ENCODE results near the gene GYPE. TPM values are rescaled to one million over a fixed set of nuclear protein-coding genes. Genes with fewer than 3 reads are reported as not detected.
"Not testable (repeated sequence)": the region's sequence is repeated elsewhere in the genome, so short reads cannot be mapped to it uniquely, and the experiment has no call there.

GYPE gene
- total RNA-seq, 2 experiments from 2014 or later, result 0.25 to 0.50 TPM

DNA sequence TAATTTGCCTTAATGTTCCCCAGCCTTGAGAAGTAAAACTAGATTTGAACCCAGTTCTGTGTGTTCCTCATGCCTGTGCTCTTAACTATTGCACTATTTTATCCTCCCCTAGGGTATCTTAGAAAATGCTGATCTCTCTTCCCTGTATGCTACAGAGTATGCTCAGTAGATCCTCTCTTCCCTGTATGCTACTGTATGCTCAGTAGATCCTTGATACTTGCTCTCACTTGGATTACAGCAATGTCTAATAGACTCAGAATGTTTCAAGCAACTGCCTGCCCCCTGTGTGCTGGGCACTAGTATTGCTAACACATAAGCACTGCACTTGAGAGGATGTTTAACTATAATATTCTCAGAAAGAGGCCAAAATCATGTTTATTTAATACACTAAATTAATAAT, 928 bp downstream of the GYPE start:
- H3K27me3 Mint-ChIP-seq; DNase-seq; H3K4me3 Mint-ChIP-seq; H3K36me3 Mint-ChIP-seq (ENCODE audit: low read depth); H3K27ac Mint-ChIP-seq; POLR2A ChIA-PET; H3K9me3 Mint-ChIP-seq; CTCF ChIA-PET; H3K4me1 Mint-ChIP-seq: not testable (repeated sequence)

DNA sequence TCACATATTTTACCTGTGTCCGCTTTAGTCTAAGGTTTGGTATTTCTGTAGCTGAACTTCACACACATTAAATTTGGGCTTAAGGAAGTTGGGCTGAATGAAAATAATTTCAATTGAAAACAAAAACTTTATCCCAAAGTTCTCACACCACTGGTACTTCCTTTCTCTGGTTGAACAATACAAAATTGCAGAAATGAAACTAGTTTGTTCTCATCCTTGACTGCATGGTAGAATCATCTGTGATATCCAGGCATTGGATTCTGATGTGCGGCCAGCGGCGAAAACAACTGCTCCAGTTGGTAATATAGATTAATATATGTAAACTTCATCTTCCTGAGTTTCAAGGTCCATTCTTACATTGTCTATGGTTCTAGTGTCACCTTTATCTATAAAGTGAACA, 15.0 kb downstream of the GYPE start:
- H3K27me3 Mint-ChIP-seq, result not testable (repeated sequence)

DNA sequence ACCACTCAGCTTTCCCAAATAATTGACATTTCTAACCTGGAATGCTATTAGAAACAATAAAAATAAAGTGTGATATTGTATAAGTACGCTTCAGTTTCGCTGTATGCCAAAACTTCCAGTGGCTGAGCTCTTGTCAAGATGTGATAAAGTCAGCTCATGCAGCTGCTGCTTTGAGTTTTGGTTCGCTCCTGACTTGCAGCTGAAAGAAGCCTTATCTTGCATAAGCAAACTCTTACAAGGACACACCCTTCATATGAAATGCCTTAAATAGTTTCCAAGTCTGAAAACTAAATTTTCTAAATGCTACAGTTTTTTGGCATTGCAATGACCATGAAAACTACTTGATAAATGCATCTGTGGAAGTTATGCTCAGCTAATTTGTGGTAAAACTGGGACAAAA, 17.2 kb downstream of the GYPE start:
- DNase-seq; CTCF ChIA-PET; H3K36me3 Mint-ChIP-seq (ENCODE audit: low read depth); H3K27me3 Mint-ChIP-seq; H3K4me3 Mint-ChIP-seq; H3K4me1 Mint-ChIP-seq; POLR2A ChIA-PET; H3K27ac Mint-ChIP-seq; H3K9me3 Mint-ChIP-seq: not testable (repeated sequence)

More for the DNA sequence above, 15.0 kb downstream of the GYPE start:
- H3K4me3 Mint-ChIP-seq; POLR2A ChIA-PET; H3K9me3 Mint-ChIP-seq; DNase-seq; H3K36me3 Mint-ChIP-seq (ENCODE audit: low read depth); CTCF ChIA-PET; H3K27ac Mint-ChIP-seq; H3K4me1 Mint-ChIP-seq: not testable (repeated sequence)

DNA sequence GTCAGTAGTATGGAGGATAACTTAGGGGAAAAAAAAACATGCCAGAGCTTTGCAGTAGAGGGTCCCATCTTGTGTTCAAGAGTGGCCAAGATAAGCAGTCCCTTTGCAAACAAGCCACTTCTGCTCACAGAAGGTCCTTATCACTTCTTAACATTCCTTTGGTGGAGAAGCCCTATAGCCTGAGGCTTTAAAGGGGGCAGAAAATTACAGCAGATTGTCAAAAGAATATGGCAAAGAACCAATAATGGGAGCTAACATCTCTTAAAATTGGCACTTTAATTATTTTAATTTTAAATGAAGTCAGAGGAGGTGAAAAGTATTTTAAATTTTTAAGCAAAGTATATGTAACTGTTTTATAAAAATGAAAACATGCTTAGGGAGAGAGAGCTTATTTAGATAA, 20.4 kb downstream of the GYPE start:
- DNase-seq; H3K4me1 Mint-ChIP-seq; H3K27me3 Mint-ChIP-seq; POLR2A ChIA-PET; H3K4me3 Mint-ChIP-seq; CTCF ChIA-PET; H3K27ac Mint-ChIP-seq; H3K9me3 Mint-ChIP-seq; H3K36me3 Mint-ChIP-seq (ENCODE audit: low read depth): not testable (repeated sequence)

GRCh38 chr4:143883529-143883928, 21.8 kb downstream of the GYPE start:
- no peak for DNase-seq
- Mint-ChIP-seq H3K9me3 (no peaks in the 10 kb centered on the region), H3K4me3 (no peak overlapping the region), H3K27ac (no peak overlapping the region), H3K36me3 (ENCODE audit: low read depth) (no peaks in the 10 kb centered on the region), H3K27me3 (no peaks in the 10 kb centered on the region), H3K4me1 (no peaks in the 10 kb centered on the region)
- POLR2A ChIA-PET, result no interaction called here
- CTCF ChIA-PET, result no interaction called here

DNA sequence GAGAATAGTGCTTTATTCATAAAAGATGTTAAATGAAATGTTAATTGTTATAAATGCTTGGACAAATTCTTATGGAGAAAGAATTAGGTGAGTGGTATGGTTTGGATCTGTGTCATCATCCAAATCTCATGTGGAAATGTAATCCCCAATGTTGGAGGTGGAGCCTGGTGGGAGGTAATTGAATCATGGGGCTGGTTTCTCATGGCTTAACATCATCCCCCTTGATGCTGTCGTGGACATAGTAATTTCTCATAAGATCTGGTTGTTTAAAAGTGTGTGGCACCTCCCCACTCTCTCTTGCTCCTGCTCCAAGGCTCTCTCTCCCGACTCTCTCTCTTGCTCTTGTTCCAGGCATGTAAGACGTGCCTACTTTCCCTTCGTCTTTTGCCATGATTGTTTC, 22.5 kb downstream of the GYPE start:
- Mint-ChIP-seq H3K27ac (no peak overlapping the region), H3K4me3 (no peak overlapping the region), H3K27me3 (no peaks in the 10 kb centered on the region), H3K36me3 (ENCODE audit: low read depth) (no peaks in the 10 kb centered on the region), H3K4me1 (no peaks in the 10 kb centered on the region), H3K9me3 (no peaks in the 10 kb centered on the region)
- ChIA-PET CTCF (no interaction called here), POLR2A (no interaction called here)
- no peak for DNase-seq

GRCh38 chr4:143879561-143879960, 25.8 kb downstream of the GYPE start:
- POLR2A ChIA-PET; H3K9me3 Mint-ChIP-seq; H3K27ac Mint-ChIP-seq; H3K4me1 Mint-ChIP-seq; DNase-seq; H3K4me3 Mint-ChIP-seq; CTCF ChIA-PET; H3K36me3 Mint-ChIP-seq (ENCODE audit: low read depth); H3K27me3 Mint-ChIP-seq: not testable (repeated sequence)

- H3K4me3 Mint-ChIP-seq; H3K27ac Mint-ChIP-seq; H3K9me3 Mint-ChIP-seq; CTCF ChIA-PET; POLR2A ChIA-PET; H3K4me1 Mint-ChIP-seq; H3K27me3 Mint-ChIP-seq; H3K36me3 Mint-ChIP-seq (ENCODE audit: low read depth); DNase-seq: not testable (repeated sequence)
These were observed 30.0 kb downstream of the GYPE start for GRCh38 chr4:143875357-143875756.

- H3K36me3 Mint-ChIP-seq (ENCODE audit: low read depth); H3K4me3 Mint-ChIP-seq; CTCF ChIA-PET; DNase-seq; H3K27ac Mint-ChIP-seq; H3K9me3 Mint-ChIP-seq; H3K27me3 Mint-ChIP-seq; H3K4me1 Mint-ChIP-seq; POLR2A ChIA-PET: not testable (repeated sequence)
These were observed 34.7 kb downstream of the GYPE start for GRCh38 chr4:143870523-143871268.

DNA sequence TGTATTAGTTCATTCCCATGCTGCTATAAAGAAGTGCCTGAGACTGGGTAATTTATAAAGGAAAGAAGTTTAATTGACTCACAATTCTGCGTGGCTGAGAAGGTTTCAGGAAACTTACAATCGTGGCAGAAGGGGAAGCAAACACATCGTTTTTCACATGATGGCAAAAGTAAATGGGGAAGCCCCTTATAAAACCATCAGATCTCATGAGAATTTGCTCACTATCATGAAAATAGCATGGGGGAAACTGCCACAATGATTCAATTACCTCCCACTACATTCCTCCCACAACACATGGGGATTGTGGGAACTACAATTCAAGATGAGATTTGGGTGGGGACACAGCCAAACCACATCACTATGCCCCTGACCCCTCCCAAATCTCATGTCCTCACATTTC, 35.4 kb downstream of the GYPE start:
- H3K9me3 Mint-ChIP-seq; H3K27me3 Mint-ChIP-seq; H3K36me3 Mint-ChIP-seq (ENCODE audit: low read depth); H3K4me1 Mint-ChIP-seq; CTCF ChIA-PET; H3K4me3 Mint-ChIP-seq; POLR2A ChIA-PET; H3K27ac Mint-ChIP-seq; DNase-seq: not testable (repeated sequence)

DNA sequence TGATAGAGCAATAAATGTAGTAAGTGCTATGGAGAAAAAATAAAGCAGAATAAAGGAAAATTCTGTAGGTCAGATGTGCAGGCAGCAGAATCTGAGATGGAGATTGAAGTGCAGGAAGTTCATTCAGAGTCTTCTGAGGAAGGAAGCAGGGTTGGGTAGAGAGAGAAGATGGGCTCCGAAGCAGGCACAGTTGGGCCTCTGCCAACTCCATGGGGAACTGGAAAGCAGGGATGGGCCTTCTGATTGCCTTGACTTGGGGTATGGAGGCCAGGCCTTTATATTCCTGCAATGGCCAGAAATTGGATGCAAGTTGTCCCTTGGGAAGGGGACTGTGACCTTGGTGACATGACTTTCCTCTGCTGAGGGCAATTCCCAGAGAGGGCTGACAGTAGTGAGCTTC, 42.6 kb downstream of the GYPE start:
- POLR2A ChIA-PET; DNase-seq; H3K9me3 Mint-ChIP-seq; H3K36me3 Mint-ChIP-seq (ENCODE audit: low read depth); H3K27ac Mint-ChIP-seq; H3K27me3 Mint-ChIP-seq; H3K4me3 Mint-ChIP-seq; CTCF ChIA-PET; H3K4me1 Mint-ChIP-seq: not testable (repeated sequence)

GRCh38 chr4:143858456-143858855, 46.9 kb downstream of the GYPE start:
- POLR2A ChIA-PET, result no interaction called here
- no peaks in the 10 kb centered on the region for H3K36me3 Mint-ChIP-seq (ENCODE audit: low read depth)
- no peak for DNase-seq
- H3K27me3 Mint-ChIP-seq, result no peaks in the 10 kb centered on the region
- CTCF ChIA-PET, result no interaction called here
- H3K9me3 Mint-ChIP-seq, result no peaks in the 10 kb centered on the region
- no peak overlapping the region for H3K4me3 Mint-ChIP-seq
- peaks cover 3% of the 10 kb centered on the region for H3K4me1 Mint-ChIP-seq
- no peak overlapping the region for H3K27ac Mint-ChIP-seq

DNA sequence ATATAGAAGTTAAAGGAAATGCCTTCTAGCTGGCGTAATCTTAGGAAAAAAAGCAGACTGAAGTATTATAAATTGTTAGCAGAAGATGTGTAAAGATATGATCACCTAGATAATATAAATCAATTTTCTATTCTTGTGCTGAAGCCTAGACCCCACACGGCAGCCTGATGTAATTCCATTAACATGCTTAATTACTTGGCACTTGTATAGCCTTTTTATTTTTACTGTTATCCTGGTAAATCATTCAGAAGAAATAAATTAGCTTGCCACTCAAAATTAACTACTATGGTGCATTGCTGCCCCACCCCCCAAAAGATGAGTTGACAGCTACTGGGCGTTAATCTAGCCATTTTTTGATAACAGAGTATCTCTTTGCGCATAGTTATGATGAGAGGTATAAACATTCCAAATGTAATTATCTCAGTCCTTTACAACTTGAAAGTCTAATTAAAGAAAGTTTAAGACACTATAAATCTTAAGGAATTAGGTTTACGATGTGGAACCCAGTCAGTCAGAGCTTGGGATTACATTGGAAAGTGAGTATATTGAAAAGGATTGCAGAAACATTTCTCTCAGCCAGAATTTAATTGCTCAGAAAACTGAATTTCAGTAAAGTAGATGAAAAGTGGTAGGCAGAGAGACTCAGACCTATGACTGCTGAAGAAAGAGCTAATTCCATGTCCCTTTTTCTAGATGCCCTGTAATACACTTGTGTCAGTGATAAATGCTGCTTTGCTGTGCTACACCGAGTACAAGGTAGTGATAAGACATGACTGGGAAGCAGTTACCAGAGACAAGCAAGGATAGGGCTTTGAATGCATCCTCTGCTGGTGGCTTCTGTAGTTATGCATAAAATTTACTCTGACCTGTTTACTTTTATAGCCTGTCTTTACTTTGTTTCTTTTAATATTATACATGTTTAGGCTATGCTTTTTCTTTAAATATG, 47.7 kb downstream of the GYPE start:
- H3K27ac Mint-ChIP-seq; H3K9me3 Mint-ChIP-seq; POLR2A ChIA-PET; DNase-seq; H3K36me3 Mint-ChIP-seq (ENCODE audit: low read depth); CTCF ChIA-PET; H3K4me1 Mint-ChIP-seq; H3K4me3 Mint-ChIP-seq; H3K27me3 Mint-ChIP-seq: not testable (repeated sequence)

DNA sequence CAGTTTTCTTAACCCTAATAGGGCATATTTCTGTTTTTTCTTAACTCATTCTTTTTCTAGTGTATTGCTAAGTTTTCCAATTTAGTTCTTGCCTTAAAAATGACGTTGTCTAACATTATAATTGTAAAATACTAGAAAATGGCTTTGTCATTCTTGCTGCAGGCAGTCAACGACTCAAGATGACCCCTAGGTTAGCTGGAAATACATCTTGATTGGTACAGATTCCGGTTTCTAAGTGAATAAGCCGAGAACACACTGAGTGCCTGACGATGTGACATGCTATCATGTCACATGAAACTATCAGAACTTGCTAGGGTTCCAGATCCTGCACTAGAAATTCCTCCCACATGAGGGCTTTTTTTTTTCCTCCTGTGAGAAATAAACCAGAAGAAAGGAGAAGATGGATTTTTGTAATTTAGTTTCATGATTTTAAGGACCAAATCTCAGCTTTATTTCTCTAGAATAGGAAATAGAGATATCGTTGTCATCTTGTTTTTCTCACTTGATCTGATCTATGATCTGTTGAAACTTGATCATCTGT, 49.3 kb downstream of the GYPE start:
- H3K27ac Mint-ChIP-seq; H3K27me3 Mint-ChIP-seq; POLR2A ChIA-PET; H3K9me3 Mint-ChIP-seq; H3K4me3 Mint-ChIP-seq; CTCF ChIA-PET; DNase-seq; H3K4me1 Mint-ChIP-seq; H3K36me3 Mint-ChIP-seq (ENCODE audit: low read depth): not testable (repeated sequence)
